Non-pigmented ciliary epithelial cell (primary cell): Measurements from ENCODE around the gene TMOD2.

Experiments
- DNase-seq: peaks from one replicate; pipeline ENCODE4 v3.0.0-alpha.2; 2010; ENCODE audit warnings: low read depth

Gene TMOD2

GRCh38 chr15:51861557-51862359 is 110.4 kb downstream of the TMOD2 start:
- no peak for DNase-seq

GRCh38 chr15:51863131-51863530 is 111.7 kb downstream of the TMOD2 start:
- DNase-seq, result no peak

- DNase-seq, result no peak
Measured at GRCh38 chr15:51864408-51865056, 113.1 kb downstream of the TMOD2 start.

- no peak for DNase-seq
Measured at GRCh38 chr15:51865317-51865716, 113.9 kb downstream of the TMOD2 start.
